Measurements from ENCODE around the gene PDCD7.

PDCD7 gene

DNA sequence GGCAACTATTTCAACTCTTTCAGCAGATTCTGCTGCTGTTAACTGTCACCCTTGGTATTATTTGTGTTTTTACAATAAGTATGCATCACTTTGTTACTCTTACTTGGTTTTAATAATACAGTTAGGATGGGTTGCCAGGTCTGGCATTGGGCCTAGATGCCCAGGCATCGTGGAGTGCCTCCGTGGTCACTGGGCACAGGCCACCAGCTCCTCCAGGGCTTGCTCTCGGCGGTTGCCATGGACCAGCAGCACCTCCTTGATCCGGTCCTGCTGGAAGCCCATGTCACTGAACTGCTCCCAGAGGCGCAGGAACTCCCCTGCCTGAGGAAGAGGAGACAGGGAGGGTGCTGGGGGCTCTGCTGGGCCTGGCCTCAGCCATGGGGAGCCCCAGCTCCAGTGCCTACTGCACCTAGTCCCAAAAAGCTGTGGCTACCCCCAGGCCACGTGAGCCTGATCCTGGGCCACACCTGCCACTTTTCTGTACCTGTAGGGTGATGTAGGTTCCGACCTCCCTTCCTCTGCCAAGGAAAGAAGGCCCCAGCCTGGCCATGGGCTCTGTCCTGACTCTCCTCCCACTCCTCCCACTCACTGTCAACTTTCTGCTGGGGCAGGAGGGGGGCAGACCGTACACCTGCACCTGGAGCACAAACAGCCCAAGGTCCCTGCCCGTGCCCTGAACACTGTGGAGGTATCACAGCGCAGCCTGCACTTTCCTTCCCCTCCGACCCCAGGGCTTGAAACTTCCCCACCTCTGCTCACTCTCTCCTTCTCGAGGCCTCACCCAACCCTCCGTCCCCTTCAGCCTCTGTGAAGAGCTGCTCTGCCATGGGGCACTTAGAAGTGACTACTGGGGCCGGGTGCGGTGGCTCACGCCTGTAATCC is 40.5 kb downstream of the PDCD7 start:
- in situ Hi-C loops (cut with HindIII; ENCODE audit: low sequenced_read_pairs), result no loop called here

DNA sequence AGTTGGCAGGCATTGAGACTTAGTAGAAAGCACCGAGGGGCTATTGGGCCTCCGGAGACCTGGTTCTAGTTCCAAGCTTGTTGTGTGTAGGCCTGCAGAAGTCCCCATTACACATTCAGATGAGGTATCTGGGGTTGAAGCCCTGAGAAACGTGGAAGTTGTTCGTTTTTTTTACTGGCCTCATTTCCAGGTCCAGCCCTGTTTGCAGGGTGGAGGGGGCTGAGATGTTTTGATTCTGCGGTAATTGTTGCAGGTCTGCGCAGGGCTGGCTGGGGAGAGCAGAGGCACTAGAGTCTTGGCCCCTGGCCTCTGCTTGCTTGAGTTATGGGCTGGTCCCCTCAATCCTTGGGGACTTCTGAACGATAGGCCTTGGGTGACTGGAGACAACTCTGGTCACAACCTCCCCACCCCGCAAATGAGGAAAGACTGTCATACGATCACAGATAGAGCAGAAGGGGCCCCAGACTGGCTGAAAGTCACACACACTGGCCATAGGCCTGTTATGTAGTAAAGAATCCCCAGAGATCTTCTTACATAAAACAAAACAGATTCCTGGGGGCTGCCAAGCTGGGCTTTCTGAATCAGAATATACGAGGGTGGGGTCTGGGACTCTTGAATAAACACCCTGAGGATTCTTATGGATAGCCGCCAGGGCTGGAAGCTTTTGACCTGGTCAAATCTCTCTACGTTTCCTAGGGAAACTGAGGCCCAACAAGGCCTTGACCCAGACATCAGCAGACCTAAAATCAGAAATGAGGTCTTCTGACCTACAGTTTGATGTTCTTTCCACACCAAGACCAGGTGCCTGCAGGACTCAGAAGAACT is 41.5 kb downstream of the PDCD7 start:
- in situ Hi-C loops (cut with HindIII; ENCODE audit: low sequenced_read_pairs), result no loop called here

DNA sequence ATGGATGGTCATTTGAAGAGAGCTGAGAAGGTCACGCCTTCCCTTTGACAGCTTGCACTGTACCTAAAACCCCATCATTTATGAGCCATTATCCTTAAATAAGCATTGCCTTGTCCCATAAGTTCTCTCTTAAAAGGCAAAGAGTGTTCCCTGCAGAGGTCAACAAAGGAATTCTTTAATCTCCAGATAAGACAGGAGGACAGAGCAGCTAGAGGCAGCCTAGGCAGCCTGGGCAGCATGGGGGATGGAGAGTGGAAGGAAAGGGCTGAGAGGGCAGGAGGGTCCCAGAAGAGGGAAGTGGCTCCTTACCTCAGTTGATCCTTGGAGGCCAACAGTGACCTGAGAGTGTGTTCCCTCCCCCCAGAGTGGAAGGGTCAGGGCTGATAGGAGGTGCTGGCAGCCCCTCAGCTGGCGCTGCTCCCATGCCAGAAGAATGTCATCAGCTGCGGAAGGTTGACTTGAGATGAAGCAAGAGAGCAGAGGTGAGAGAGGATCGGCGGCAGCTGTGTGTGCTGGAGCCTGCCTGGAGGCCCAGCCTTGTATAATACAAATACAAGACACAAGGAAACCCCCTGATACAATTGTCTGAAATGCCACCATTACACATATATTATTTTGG is 44.3 kb downstream of the PDCD7 start:
- in situ Hi-C loops (cut with HindIII; ENCODE audit: low sequenced_read_pairs), result no loop called here

DNA sequence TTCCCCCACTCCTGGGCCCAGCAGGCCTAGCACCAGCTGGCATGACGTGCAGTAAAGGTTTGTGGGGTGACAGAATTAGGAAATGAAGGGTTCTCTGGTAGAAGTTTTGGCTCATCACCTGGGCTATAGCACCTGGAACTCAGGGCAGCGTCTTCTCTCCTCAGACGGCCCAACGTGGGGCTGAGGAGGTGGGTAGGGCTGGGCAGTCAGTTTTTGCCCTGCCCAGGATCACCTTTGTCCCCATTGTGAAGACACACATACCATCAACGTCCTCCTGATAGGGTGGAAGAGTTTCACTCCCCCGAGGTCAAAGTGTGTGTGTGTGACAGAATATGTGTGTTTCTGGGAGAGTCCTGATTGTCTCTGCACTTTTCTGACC is 45.0 kb downstream of the PDCD7 start:
- in situ Hi-C loops (cut with HindIII; ENCODE audit: low sequenced_read_pairs), result no loop called here

DNA sequence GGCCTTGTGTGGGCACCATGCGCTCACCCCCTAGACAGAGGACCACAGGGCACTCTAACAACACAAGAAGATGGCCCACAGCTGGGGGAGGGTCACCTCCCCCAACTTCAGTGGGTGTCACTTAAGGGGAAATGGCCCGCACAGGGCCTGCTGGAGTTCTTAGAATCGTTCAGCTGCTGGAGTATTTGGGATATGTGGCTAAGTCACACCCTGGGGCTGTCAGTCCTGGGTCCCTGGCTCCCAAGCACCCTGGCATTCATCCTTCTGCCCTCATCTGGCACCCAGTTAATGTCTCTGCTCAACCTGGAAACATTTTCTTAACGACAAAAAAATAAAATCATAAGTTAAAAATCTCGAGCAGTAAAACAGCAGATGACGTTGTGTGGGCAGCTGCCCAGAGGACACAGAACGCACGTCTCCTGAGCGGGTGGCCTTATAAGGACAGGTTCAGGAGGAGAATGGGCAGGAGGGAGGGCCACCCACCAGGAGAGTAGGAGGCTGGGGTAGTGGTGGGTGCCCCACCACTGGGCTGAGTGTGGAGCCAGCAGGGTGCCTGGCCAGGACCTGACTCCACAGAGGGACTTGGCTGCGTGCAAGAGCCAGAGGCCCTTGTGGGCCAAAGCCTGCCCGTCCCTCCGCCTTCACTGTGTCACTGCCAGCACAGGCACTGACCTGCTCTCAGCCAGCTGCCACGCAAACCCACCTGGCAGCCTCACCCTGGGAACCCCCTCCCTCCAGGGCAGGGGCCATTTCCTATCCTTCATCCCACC is 45.5 kb downstream of the PDCD7 start:
- in situ Hi-C loops (cut with HindIII; ENCODE audit: low sequenced_read_pairs), result no loop called here

DNA sequence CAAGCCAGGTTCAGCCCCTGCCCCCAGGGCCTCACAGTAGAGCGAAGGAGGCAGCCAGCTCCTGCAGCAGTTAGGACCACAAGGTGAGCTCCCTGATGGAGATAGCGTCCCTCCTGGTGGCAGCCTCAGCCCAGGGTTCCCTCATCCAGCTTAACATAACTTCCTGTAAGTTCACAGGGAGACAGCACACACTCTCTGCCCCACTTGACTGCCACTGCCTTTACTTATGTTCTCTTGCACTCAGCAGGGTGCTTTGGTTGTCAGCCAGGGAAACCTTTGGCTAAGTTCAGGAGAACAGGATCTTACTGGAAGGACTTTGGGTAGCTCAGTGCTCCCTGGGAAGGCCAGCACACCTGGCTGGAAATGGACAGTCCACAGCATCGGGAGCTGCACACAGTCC is 46.2 kb downstream of the PDCD7 start:
- in situ Hi-C loops (cut with HindIII; ENCODE audit: low sequenced_read_pairs), result no loop called here

DNA sequence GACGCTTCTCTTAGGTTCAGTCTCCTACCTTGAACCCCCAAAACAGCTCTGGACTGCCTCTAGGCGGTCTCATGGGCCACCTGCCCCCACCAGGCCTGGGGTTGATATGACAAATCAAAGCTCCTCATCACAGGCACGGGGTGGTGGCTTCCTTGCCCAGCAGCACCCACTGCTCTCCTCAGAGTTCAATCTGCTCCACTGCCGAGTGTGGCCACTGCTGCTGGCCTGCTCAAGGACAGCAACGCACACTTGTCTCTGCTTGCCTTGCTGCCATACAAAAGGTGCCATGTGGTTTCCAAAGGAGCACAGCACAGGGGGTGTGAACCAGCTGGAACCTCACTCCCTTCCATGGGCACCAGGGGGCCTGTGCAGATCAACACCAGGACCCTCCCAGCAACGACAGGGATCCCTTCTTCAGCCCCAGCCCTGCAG is 46.9 kb downstream of the PDCD7 start:
- in situ Hi-C loops (cut with HindIII; ENCODE audit: low sequenced_read_pairs), result no loop called here

DNA sequence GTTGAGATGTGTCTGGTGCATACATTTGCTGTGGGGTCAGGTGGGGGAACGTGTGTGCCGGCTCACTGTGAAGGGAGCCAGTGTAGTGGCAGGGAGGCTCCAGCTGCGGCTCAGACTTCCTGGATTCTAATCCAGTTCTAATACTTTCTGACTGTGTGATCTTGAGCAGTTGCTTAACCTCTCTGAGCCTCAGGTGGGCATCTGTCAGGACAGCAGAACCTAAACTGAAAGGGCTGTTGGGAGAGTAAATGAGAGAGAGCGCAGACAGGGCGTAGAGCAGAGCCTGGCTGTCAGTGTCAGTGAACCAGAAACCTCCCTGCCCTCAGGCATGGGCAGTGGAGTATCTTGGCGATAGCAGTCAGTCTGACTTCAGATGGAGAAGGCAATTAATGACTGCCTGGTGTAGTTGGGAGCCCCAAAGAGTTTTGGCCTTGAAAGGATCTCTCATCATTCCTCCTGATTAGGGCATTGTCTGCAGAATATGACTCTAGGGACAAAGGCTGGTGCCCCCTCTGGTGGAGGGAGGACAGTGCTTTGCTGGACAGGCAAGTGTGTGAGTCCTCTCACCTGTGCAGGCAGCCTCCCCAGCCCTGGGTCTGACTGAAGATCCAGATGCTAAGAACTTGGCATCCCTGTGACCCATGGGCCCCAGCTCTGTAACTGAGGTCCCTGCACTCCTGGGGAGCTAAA is 47.5 kb downstream of the PDCD7 start:
- in situ Hi-C loops (cut with HindIII; ENCODE audit: low sequenced_read_pairs), result no loop called here

DNA sequence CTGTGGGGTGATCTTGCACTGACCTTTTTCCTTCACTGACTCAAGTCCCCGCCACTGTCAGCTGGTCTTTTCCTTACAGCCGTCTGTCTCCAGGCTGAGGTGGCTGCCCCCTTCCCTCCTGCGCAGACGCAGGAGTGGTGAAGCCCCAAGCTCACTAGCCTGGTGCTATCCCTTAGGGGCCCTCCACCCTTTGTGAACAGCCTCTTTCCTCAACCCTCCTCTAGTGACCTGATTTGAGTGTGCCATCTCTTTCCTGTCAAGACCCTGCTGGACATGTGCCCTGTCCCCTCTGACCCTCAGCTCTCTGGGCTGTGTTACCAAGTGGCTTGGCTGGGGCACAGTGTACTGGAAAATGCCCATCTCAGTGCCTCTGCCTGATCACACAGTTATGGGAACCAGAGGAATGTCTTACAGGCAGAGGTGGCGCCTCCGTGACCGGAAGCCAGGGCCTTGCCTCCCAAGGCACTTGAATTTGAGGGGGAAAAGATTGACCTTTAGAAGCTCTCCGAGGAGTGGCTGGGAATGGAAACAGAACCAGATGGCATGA is 48.3 kb downstream of the PDCD7 start:
- in situ Hi-C loops (cut with HindIII; ENCODE audit: low sequenced_read_pairs), result no loop called here

DNA sequence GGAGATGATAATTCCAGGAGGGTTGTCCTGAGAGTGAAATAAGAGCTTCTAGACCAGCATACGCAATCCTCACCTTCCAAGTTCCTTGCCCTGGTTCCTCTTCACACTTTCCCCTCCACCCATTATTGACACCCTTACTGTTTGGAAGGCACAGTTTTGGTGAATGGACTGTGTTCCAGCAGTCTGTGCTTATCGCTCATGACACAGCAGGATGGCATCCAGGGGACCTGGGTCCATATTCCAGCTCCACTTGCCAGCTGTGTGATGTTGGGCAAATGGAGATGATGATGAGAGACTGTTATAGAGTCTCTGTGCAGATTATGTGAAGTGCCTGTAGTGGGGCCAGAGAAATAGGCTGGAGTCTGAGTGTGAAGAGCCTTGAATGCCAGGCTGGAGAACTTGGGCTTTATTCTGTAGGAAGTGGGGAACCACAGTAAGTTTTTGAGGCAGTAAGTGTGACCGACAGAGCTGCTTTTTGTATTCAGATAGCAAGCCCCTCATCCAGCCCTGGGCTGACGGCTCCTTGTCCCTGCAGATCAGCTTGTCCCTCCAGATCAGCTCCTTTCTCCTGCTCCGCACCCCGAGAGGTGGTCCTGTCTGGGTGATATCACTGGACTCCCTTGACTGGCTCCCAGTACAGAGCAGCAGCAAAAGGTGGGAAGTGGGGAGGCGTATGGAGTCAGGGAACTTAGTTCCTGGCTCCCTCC is 49.0 kb downstream of the PDCD7 start:
- in situ Hi-C loops (cut with HindIII; ENCODE audit: low sequenced_read_pairs), result no loop called here

DNA sequence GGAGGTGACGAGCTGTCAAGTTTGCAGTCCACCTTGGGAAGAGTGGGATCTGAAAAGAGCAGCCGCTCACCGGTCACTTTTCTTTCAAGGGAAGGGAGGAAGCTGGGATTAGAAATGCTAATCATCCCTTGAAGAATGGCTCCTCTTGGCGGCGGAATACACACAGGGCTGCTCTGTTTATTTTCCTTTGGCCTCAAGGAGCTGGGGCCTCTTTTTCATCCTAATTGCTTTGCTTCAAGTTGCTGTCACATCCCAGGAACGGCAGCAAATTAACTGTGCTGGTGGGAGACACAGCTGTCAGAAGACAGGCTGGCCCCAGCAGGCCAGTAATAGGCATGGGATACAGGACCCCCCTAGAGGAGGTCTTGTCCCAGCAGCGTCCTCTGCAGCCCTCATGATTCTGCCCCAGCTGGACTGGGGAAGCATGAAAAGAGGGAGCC is 50.3 kb downstream of the PDCD7 start:
- in situ Hi-C loops (cut with HindIII; ENCODE audit: low sequenced_read_pairs), result no loop called here

DNA sequence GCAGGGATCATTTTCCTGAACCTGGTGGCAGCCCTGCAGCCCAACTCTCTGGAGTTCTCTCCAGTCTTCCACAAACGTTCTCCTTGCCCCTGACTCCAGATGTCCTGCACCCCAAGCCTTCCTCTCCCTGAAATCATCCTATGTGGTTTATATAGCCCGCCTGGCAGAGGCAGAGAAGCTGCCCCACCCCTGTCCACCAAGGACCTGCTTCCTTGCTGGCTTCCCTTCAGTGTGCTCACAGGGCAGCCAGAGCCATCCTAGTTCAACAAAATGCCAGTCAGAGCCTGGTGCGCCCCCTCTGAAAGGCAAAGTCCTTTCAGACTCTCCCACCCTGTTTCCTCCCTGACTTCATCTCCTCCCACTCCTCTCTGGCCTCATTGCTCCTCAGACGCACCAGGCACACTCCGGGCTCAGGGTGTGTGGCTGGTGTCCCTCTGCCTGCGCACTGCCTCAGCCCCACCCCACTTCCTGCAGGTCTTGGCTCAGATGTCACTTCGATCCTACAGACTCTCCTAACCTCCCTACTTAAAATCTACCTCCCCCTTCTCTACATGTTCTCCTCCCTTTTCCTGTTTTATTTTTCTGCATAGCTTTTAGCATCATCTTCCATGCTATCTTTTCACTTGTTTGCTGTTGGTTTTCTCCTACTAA is 51.2 kb downstream of the PDCD7 start:
- in situ Hi-C loops (cut with HindIII; ENCODE audit: low sequenced_read_pairs), result no loop called here

DNA sequence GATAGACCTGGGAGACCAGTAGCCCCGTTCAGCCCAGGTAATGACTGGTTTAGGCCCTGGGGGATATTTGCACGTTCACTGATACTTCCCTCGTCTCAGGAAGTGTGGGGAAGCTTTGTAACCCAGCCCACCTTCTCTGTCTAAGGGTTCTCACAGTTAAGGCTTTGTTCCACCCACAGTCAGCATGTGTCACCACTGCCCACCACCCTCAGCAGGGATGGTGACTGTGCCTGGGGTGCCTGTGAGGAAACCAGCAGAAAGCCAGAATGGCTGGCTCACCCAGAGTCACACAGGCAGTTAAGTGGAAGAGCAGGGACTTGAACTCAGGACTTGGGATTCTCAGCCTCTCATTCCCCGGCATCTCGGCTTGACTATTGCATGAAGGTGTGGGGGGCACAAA is 51.9 kb downstream of the PDCD7 start:
- in situ Hi-C loops (cut with HindIII; ENCODE audit: low sequenced_read_pairs), result no loop called here

DNA sequence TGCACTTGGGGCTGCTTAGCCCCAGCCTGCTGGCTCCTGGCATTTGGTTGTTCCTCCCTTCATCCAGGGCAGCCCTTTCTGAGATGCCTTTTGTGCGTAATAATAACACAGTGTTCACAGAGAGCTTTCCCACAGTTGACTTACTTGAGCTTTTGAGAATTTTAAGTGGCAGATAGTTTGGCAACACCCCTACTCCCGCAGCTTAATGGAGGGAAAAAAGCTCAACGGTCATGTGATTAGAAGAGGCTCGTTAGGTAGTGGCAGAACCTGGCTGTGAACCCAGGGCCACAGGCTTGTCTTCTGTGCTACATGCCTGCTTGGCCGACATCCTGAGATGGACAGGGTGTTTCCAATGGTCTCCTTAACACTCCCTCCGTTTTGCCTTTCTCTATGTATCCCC is 52.3 kb downstream of the PDCD7 start:
- in situ Hi-C loops (cut with HindIII; ENCODE audit: low sequenced_read_pairs), result no loop called here

DNA sequence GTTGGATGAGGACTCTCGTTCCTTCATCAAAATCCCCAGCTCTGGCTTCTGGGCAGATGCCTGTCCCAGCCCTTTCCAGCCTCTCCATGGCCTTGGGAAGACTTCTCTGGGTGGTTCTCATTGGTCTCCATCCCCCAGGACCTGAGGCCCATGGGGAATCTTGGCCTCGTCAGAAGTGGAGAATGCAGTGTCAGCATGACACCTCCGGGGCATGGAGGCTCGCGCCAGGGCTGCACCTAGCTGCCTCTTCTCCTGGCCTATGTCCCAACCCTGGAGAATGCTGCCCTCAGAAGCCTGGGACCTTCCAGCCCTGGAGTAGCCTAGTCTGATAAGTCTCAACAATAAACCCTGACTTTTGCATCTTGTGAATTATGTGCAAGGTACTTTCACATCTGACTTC is 54.0 kb downstream of the PDCD7 start:
- in situ Hi-C loops (cut with HindIII; ENCODE audit: low sequenced_read_pairs), result no loop called here

DNA sequence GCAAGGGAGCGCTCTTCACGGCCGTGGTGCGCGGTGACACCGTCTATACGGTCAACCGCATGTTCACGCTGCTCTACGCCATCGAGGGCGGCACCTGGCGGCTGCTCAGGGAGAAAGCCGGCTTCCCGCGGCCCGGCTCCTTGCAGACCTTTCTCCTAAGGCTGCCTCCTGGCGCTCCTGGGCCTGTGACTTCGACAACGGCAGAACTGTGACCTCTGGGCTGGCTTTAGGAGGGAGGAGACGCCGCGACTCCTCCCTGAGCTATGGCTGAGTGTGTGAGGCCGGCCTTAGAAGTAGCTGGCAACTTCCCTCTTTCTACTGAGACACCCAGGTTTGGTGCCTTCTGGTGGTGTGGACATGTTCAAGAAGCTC is 55.6 kb downstream of the PDCD7 start:
- in situ Hi-C loops (cut with HindIII; ENCODE audit: low sequenced_read_pairs), result no loop called here

DNA sequence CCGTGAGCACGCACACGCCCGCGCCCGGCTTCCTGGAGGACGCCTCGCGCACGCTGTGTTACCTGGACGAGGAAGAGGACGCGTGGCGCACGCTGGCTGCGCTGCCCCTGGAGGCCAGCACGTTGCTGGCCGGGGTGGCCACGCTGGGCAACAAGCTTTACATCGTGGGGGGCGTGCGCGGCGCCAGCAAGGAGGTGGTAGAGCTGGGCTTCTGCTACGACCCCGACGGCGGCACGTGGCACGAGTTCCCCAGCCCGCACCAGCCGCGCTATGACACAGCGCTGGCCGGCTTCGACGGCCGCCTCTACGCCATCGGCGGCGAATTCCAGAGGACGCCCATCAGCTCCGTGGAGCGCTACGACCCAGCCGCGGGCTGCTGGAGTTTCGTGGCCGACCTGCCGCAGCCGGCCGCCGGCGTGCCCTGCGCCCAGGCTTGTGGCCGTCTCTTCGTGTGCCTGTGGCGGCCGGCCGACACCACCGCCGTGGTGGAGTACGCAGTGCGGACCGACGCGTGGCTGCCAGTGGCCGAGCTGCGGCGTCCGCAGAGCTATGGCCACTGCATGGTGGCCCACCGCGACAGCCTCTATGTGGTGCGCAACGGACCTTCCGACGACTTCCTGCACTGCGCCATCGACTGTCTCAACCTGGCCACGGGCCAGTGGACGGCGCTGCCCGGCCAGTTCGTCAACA is 56.2 kb downstream of the PDCD7 start:
- in situ Hi-C loops (cut with HindIII; ENCODE audit: low sequenced_read_pairs), result no loop called here
